HepG2 (cell line): ENCODE results near the gene CEP104. TPM values are rescaled to one million over a fixed set of nuclear protein-coding genes. Genes with fewer than 3 reads are reported as not detected.

Experiments used
- CENPT ChIP-seq: sonication (generic); formaldehyde crosslinking; IDR thresholded peaks from 2 replicates; pipeline ENCODE4 v1.8.0; 2022; ENCODE audit warnings: low read depth, mild to moderate bottlenecking, moderate library complexity, missing genetic modification reagents
- HMGXB3 ChIP-seq: sonication (generic); formaldehyde crosslinking; IDR thresholded peaks from 2 replicates; pipeline ENCODE4 v1.4.0; 2020; ENCODE audit warnings: missing genetic modification reagents, borderline replicate concordance
- KDM6A ChIP-seq: IDR thresholded peaks from 2 replicates; pipeline ENCODE4 v1.6.1; 2016; ENCODE audit warnings: low read depth
- MTF2 ChIP-seq: sonication (generic); formaldehyde crosslinking; IDR thresholded peaks from 2 replicates; pipeline ENCODE4 v1.5.0; 2020; ENCODE audit warnings: missing genetic modification reagents, borderline replicate concordance
- MYC ChIP-seq: sonication (generic); formaldehyde crosslinking; IDR thresholded peaks from 2 replicates; pipeline ENCODE4 v1.9.0; 2021; ENCODE audit warnings: missing genetic modification reagents, borderline replicate concordance
- NAIF1 ChIP-seq: sonication (generic); formaldehyde crosslinking; IDR thresholded peaks from 2 replicates; pipeline ENCODE4 v1.5.0; 2020; ENCODE audit warnings: mild to moderate bottlenecking, missing genetic modification reagents, borderline replicate concordance
- PITX1 ChIP-seq: sonication (generic); formaldehyde crosslinking; IDR thresholded peaks from 2 replicates; pipeline ENCODE4 v1.5.1; 2020; ENCODE audit warnings: mild to moderate bottlenecking, missing genetic modification reagents
- RNF2 ChIP-seq: fragments of 450-650 bp; conservative IDR thresholded peaks from 2 replicates; pipeline ENCODE4 v1.6.1; 2016; ENCODE audit warnings: low read depth
- SRF ChIP-seq: IDR thresholded peaks from 2 replicates; pipeline ENCODE4 v1.6.1; 2011; ENCODE audit warnings: mild to moderate bottlenecking, low read depth, low read length, moderate library complexity
- STAG1 ChIP-seq: sonication (generic); formaldehyde crosslinking; IDR thresholded peaks from 2 replicates; pipeline ENCODE4 v1.4.0; 2020; ENCODE audit warnings: missing genetic modification reagents
- TBX3 ChIP-seq: fragments of 450-650 bp; IDR thresholded peaks from 2 replicates; pipeline ENCODE4 v1.6.1; 2017; ENCODE audit warnings: antibody characterized with exemption, mild to moderate bottlenecking, inconsistent platforms, borderline replicate concordance
- ZBTB38 ChIP-seq: sonication (generic); formaldehyde crosslinking; IDR thresholded peaks from 2 replicates; pipeline ENCODE4 v1.5.1; 2020; ENCODE audit warnings: mild to moderate bottlenecking, missing genetic modification reagents
- ZBTB4 ChIP-seq: sonication (generic); formaldehyde crosslinking; IDR thresholded peaks from 2 replicates; pipeline ENCODE4 v1.4.0; 2020; ENCODE audit warnings: missing genetic modification reagents, mild to moderate bottlenecking, borderline replicate concordance
- ZFX ChIP-seq: sonication (generic); formaldehyde crosslinking; IDR thresholded peaks from 2 replicates; pipeline ENCODE4 v1.4.0; 2020; ENCODE audit warnings: mild to moderate bottlenecking, low read depth, missing genetic modification reagents, moderate library complexity
- ZKSCAN1 ChIP-seq: fragments of 150-350 bp; IDR thresholded peaks from 2 replicates; pipeline ENCODE4 v1.6.1; 2014; ENCODE audit warnings: low read length
- ZNF30 ChIP-seq: sonication (generic); formaldehyde crosslinking; IDR thresholded peaks from 2 replicates; pipeline ENCODE4 v1.5.0; 2020; ENCODE audit warnings: mild to moderate bottlenecking, missing genetic modification reagents
- ZNF446 ChIP-seq: sonication (generic); formaldehyde crosslinking; IDR thresholded peaks from 2 replicates; pipeline ENCODE4 v1.5.0; 2020; ENCODE audit warnings: mild to moderate bottlenecking, missing genetic modification reagents
- ZNF484 ChIP-seq: sonication (generic); formaldehyde crosslinking; IDR thresholded peaks from 2 replicates; pipeline ENCODE4 v1.5.1; 2020; ENCODE audit warnings: mild to moderate bottlenecking, low read depth, missing genetic modification reagents, borderline replicate concordance
- ZNF589 ChIP-seq: sonication (generic); formaldehyde crosslinking; conservative IDR thresholded peaks from 2 replicates; pipeline ENCODE4 v1.8.0; 2022; ENCODE audit warnings: mild to moderate bottlenecking, moderate library complexity, missing genetic modification reagents
- ZNF614 ChIP-seq: IDR thresholded peaks from 2 replicates; pipeline ENCODE4 v1.6.1; 2018; ENCODE audit warnings: missing biosample characterization, missing genetic modification reagents, inconsistent platforms, borderline replicate concordance
- ZNF678 ChIP-seq: sonication (generic); formaldehyde crosslinking; IDR thresholded peaks from 2 replicates; pipeline ENCODE4 v1.4.0; 2020; ENCODE audit warnings: mild to moderate bottlenecking, missing genetic modification reagents
- ZNF839 ChIP-seq: sonication (generic); formaldehyde crosslinking; IDR thresholded peaks from 2 replicates; pipeline ENCODE4 v1.4.0; 2020; ENCODE audit warnings: missing genetic modification reagents, mild to moderate bottlenecking, borderline replicate concordance
- ZNF879 ChIP-seq: sonication (generic); formaldehyde crosslinking; IDR thresholded peaks from 2 replicates; pipeline ENCODE4 v1.8.1; 2023; ENCODE audit warnings: missing genetic modification reagents
- ZSCAN12 ChIP-seq: sonication (generic); formaldehyde crosslinking; IDR thresholded peaks from 2 replicates; pipeline ENCODE4 v1.9.0; 2021; ENCODE audit warnings: mild to moderate bottlenecking, missing genetic modification reagents
- polyA plus RNA-seq, 8 experiments: library from polyadenylated mRNA; depleted of rRNA in 3 of 8; stranded (reverse) in 7 of 8; unstranded in 1 of 8; fragments of >200 nt; fragmentation: Illumina TruSeq in 4 of 8; extraction: Trizol in 4 of 8; gene quantifications; 2 replicates each; pipeline versions ENCODE4 v1.2.1 to v1.2.3, GENCODE V29; 2011 to 2016; ENCODE audit warnings: low read depth in 4 of 8, missing spikeins in 1 of 8, mixed read lengths in 1 of 8; ENCODE audit not compliant: insufficient read depth in 1 of 8
- total RNA-seq, 5 experiments: library from RNA; depleted of rRNA; stranded (reverse); fragments of >200 nt; fragmentation: Illumina TruSeq; extraction: Trizol; gene quantifications; 2 replicates each; pipeline ENCODE4 v1.2.3, GENCODE V29; 2016; ENCODE audit warnings: low read depth in 1 of 5

CEP104 gene
- total and polyA plus RNA-seq, 2 of the 13 experiments (the other 11 are each of a cell fraction or from before 2014, with no cell fraction given), result 20.4 to 30.1 TPM

GRCh38 chr1:3773572-3774275 is 83.3 kb downstream of the CEP104 start (continued):
- TF ChIP-seq ZNF678 (CRISPR knock-in tag) (no peak), ZKSCAN1 (no peak), MYC (peak; percentile 38; the same call in 1 of the 2 replicates), ZNF589 (CRISPR knock-in tag) (no peak), TBX3 (no peak), STAG1 (CRISPR knock-in tag) (no peak), NAIF1 (CRISPR knock-in tag) (no peak), KDM6A (0 out of 2 replicates have a peak, but pooled peaks have one; percentile 20), ZNF484 (CRISPR knock-in tag) (no peak), ZNF446 (peak; percentile 58; the same call in 1 of the 2 replicates), ZNF30 (CRISPR knock-in tag) (no peak), ZNF614 (CRISPR knock-in tag) (no peak), HMGXB3 (CRISPR knock-in tag) (no peak), SRF (no peak), ZBTB38 (CRISPR knock-in tag) (peak; percentile 6; the same call in 1 of the 2 replicates), ZSCAN12 (CRISPR knock-in tag) (no peak), RNF2 (no peak), MTF2 (CRISPR knock-in tag) (no peak), CENPT (CRISPR knock-in tag) (no peak), ZNF879 (CRISPR knock-in tag) (0 out of 2 replicates have a peak, but pooled peaks have one; percentile 11), ZFX (CRISPR knock-in tag) (peak; percentile 35; the same call in 1 of the 2 replicates), ZBTB4 (CRISPR knock-in tag) (no peak), ZNF839 (no peak), PITX1 (CRISPR knock-in tag) (no peak)
